ENCODE results near the gene KCNMA1.

KCNMA1 gene

GRCh38 chr10:77452952-77453564 lies 184.6 kb downstream of the KCNMA1 start:
- no peak for DNase-seq (ENCODE audit: low read depth, low spot score)
- H3K4me3 ChIP-seq (ENCODE audit: low read length), result no peak overlapping the region

GRCh38 chr10:77451886-77452285 lies 185.7 kb downstream of the KCNMA1 start:
- DNase-seq (ENCODE audit: low read depth, low spot score), result no peak
- H3K4me3 ChIP-seq (ENCODE audit: low read length), result no peak overlapping the region

GRCh38 chr10:77448226-77448625 lies 189.4 kb downstream of the KCNMA1 start:
- no peak for DNase-seq (ENCODE audit: low read depth, low spot score)

GRCh38 chr10:77446700-77447099 lies 190.9 kb downstream of the KCNMA1 start:
- no peak for DNase-seq (ENCODE audit: low read depth, low spot score)

More at GRCh38 chr10:77448226-77448625, 189.4 kb downstream of the KCNMA1 start:
- H3K4me3 ChIP-seq (ENCODE audit: low read length), result no peak overlapping the region

GRCh38 chr10:77445547-77445946 lies 192.1 kb downstream of the KCNMA1 start:
- H3K4me3 ChIP-seq (ENCODE audit: low read length), result no peak overlapping the region
- no peak for DNase-seq (ENCODE audit: low read depth, low spot score)

More at GRCh38 chr10:77446700-77447099, 190.9 kb downstream of the KCNMA1 start:
- no peak overlapping the region for H3K4me3 ChIP-seq (ENCODE audit: low read length)

GRCh38 chr10:77444041-77444440 lies 193.6 kb downstream of the KCNMA1 start:
- no peak overlapping the region for H3K4me3 ChIP-seq (ENCODE audit: low read length)
- no peak for DNase-seq (ENCODE audit: low read depth, low spot score)

GRCh38 chr10:77442699-77443189 lies 194.9 kb downstream of the KCNMA1 start:
- no peak overlapping the region for H3K4me3 ChIP-seq (ENCODE audit: low read length)
- no peak for DNase-seq (ENCODE audit: low read depth, low spot score)

GRCh38 chr10:77441353-77442166 lies 196.0 kb downstream of the KCNMA1 start:
- no peak for DNase-seq (ENCODE audit: low read depth, low spot score)
- no peak overlapping the region for H3K4me3 ChIP-seq (ENCODE audit: low read length)

GRCh38 chr10:77436257-77436975 lies 201.2 kb downstream of the KCNMA1 start:
- H3K4me3 ChIP-seq (ENCODE audit: low read length), result no peak overlapping the region
- DNase-seq (ENCODE audit: low read depth, low spot score), result no peak

GRCh38 chr10:77433546-77433945 lies 204.1 kb downstream of the KCNMA1 start:
- peak; percentile 53 for DNase-seq (ENCODE audit: low read depth, low spot score)
- H3K4me3 ChIP-seq (ENCODE audit: low read length), result no peak overlapping the region

- no peak overlapping the region for H3K4me3 ChIP-seq (ENCODE audit: low read length)
- DNase-seq (ENCODE audit: low read depth, low spot score), result no peak
These were observed 205.4 kb downstream of the KCNMA1 start for GRCh38 chr10:77431980-77432797.

- DNase-seq (ENCODE audit: low read depth, low spot score), result no peak
These were observed 206.4 kb downstream of the KCNMA1 start for GRCh38 chr10:77431209-77431611.

GRCh38 chr10:77430530-77430929 lies 207.1 kb downstream of the KCNMA1 start:
- no peak for DNase-seq (ENCODE audit: low read depth, low spot score)
- H3K4me3 ChIP-seq (ENCODE audit: low read length), result no peak overlapping the region

More at GRCh38 chr10:77431209-77431611, 206.4 kb downstream of the KCNMA1 start:
- no peak overlapping the region for H3K4me3 ChIP-seq (ENCODE audit: low read length)

GRCh38 chr10:77428691-77429395 lies 208.8 kb downstream of the KCNMA1 start:
- no peak for DNase-seq (ENCODE audit: low read depth, low spot score)
- H3K4me3 ChIP-seq (ENCODE audit: low read length), result no peak overlapping the region

GRCh38 chr10:77424257-77424656 lies 213.4 kb downstream of the KCNMA1 start:
- H3K4me3 ChIP-seq (ENCODE audit: low read length), result no peak overlapping the region
- no peak for DNase-seq (ENCODE audit: low read depth, low spot score)

- no peak overlapping the region for H3K4me3 ChIP-seq (ENCODE audit: low read length)
- no peak for DNase-seq (ENCODE audit: low read depth, low spot score)
These were observed 214.9 kb downstream of the KCNMA1 start for GRCh38 chr10:77422491-77423338.

- no peak for DNase-seq (ENCODE audit: low read depth, low spot score)
- no peak overlapping the region for H3K4me3 ChIP-seq (ENCODE audit: low read length)
These were observed 216.0 kb downstream of the KCNMA1 start for GRCh38 chr10:77421591-77421990.

Measured in Jurkat, Clone E6-1 (cell line).